GM10847 (cell line): ENCODE data around the gene HSP90AB1.

Experiments used
- POLR2A ChIP-seq: IDR thresholded peaks from 2 replicates; pipeline ENCODE4 v1.6.1; 2011; ENCODE audit not compliant: insufficient read length; ENCODE audit errors: extremely low read depth

The HSP90AB1 gene

GRCh38 chr6:44273617-44274016 is 26.7 kb downstream of the HSP90AB1 start:
- TF ChIP-seq POLR2A: no peak

- no peak for TF ChIP-seq POLR2A
Measured at GRCh38 chr6:44275271-44275748, 28.4 kb downstream of the HSP90AB1 start.

GRCh38 chr6:44275749-44276648 is 29.1 kb downstream of the HSP90AB1 start:
- TF ChIP-seq POLR2A: no peak

GRCh38 chr6:44276667-44277640 is 30.1 kb downstream of the HSP90AB1 start:
- TF ChIP-seq POLR2A: no peak

- no peak for TF ChIP-seq POLR2A
Measured at GRCh38 chr6:44277763-44278162, 30.9 kb downstream of the HSP90AB1 start.

- TF ChIP-seq POLR2A: no peak
Measured at GRCh38 chr6:44278315-44278714, 31.4 kb downstream of the HSP90AB1 start.

GRCh38 chr6:44278774-44279697 is 32.1 kb downstream of the HSP90AB1 start:
- TF ChIP-seq POLR2A: no peak

GRCh38 chr6:44284121-44284520 is 37.2 kb downstream of the HSP90AB1 start:
- TF ChIP-seq POLR2A: no peak

- no peak for TF ChIP-seq POLR2A
Measured at GRCh38 chr6:44284867-44285266, 38.0 kb downstream of the HSP90AB1 start.

GRCh38 chr6:44285552-44286284 is 38.8 kb downstream of the HSP90AB1 start:
- no peak for TF ChIP-seq POLR2A

GRCh38 chr6:44286285-44286565 is 39.3 kb downstream of the HSP90AB1 start:
- TF ChIP-seq POLR2A: no peak

- TF ChIP-seq POLR2A: no peak
Measured at GRCh38 chr6:44286747-44287146, 39.8 kb downstream of the HSP90AB1 start.

GRCh38 chr6:44289726-44290260 is 42.9 kb downstream of the HSP90AB1 start:
- no peak for TF ChIP-seq POLR2A

- no peak for TF ChIP-seq POLR2A
Measured at GRCh38 chr6:44291841-44292240, 44.9 kb downstream of the HSP90AB1 start.
